ENCODE measurements around the gene SLC6A16. TPM values are rescaled to one million over a fixed set of nuclear protein-coding genes. Genes with fewer than 3 reads are reported as not detected.

Gene SLC6A16
- not detected in 2 replicates for total RNA-seq

DNA sequence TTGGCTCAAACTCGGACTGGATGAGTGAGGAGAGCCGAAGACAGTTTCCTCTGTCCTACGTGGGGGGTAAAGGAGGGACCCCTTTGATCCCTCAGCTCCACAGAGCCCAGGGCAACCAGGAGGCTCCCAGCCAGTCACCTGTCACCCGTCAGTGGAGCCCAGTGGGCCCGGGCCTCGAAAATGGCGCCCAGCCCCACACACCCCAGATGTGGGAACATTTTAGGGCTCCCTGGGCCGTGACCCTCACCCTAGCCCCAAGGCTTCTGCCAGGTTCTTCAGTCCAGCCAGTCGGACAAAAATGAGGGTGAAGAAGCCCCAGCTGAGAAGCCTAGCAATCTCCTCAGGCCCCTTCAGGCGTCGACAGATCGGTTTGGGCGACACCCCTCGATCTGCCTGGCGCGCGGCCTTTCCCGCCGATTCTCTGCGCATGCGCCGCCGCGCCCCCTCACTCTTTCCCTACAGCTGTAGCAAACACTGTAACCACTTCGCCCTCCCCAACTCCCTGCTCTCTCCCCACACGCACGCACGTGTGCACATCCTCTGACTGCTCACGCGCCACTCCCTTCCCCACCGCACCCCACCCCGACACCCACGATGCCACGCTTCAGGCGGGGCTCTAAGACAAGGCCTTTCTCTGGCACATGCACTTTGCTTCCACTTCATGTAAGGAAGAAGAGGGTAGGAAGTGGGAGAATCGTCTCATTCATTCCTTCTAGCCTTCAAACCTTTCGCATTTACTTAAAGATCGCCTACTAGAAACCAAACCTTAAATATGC, at the start of gene SLC6A16:
Gene SLC6A16 (minus strand): TSS at position 391 of the 776 bp plus-strand sequence. CDS start 13,844 bp downstream, outside the sequence.

DNA sequence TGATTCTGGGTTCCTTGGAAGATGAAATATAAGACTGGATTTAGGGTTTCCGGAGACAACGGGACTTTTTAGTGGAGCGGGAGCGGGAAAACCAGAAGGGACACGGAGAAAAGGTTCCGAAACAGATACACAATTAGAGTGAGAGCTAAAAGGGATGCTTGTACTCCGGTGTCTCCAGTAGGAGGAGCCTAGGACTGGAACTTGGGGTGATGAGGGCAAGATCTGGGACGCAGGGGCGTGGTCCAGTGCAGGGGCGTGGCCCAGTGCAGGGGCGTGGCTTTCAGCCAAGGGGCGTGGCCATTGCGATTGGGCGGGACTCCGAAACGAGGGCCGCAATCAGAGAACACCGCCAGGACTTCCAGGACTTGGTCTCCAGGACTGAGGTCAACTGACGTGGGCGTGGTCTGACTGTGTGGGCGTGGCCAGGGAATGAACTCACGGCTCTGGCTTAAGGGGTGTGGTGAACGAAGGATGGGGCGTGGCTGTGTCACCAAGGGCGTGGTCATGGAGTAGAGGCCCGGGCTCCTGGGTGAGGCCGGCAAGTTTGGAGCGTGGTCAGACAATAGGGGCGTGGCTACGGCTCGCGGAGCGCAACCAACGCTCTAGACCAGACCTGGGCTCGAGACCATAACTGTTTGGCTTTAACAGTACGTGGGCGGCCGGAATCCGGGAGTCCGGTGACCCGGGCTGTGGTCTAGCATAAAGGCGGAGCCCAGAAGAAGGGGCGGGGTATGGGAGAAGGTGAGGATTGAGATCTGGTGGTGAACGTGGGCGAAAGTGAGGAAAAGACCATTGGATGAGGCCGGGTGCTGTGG, 38.5 kb upstream of the SLC6A16 start, which contains the start of gene DKKL1:
Gene DKKL1 (plus strand): TSS at position 610 of the 815 bp plus-strand sequence. CDS start 122 bp downstream, at position 732.

GRCh38 chr19:49362048-49362928, 37.3 kb upstream of the SLC6A16 start, which contains the start of gene TEAD2:
TEAD2 (minus strand) TSS chr19:49362416; CDS start chr19:49360075, 2,341 bp downstream.

GRCh38 chr19:49335071-49335783, 10.2 kb upstream of the SLC6A16 start, which contains the start of gene CD37:
CD37 (plus strand) TSS chr19:49335406; CDS start chr19:49335541, 135 bp downstream.

Other genes with a start within 250 kb of the SLC6A16 start
- gene SNRNP70, start 239.7 kb downstream of the SLC6A16 start, total RNA-seq = 208 and 217 TPM in 2 replicates
- gene LIN7B, start 210.8 kb downstream of the SLC6A16 start, total RNA-seq = 10.3 and 10.5 TPM in 2 replicates
- 4.0 and 11.2 TPM in 2 replicates for gene C19orf73, start 206.0 kb downstream of the SLC6A16 start, total RNA-seq
- gene PPFIA3, start 205.6 kb downstream of the SLC6A16 start, total RNA-seq = 9.9 and 12.8 TPM in 2 replicates
- not detected in 2 replicates for gene HRC, start 169.8 kb downstream of the SLC6A16 start, total RNA-seq
- gene TRPM4, start 167.4 kb downstream of the SLC6A16 start, total RNA-seq = 19.6 and 20.2 TPM in 2 replicates
- not detected in 2 replicates for gene CD37, start 10.2 kb upstream of the SLC6A16 start, total RNA-seq
- 29.8 and 32.4 TPM in 2 replicates for gene TEAD2, start 37.2 kb upstream of the SLC6A16 start, total RNA-seq
- 0.14 TPM in 1 of 2 replicates, not detected in the other for gene DKKL1, start 38.7 kb upstream of the SLC6A16 start, total RNA-seq
- not detected in 2 replicates for gene KASH5, start 63.1 kb upstream of the SLC6A16 start, total RNA-seq
- not detected in 2 replicates for gene PTH2, start 98.2 kb upstream of the SLC6A16 start, total RNA-seq
- not detected in 2 replicates for gene GFY, start 100.2 kb upstream of the SLC6A16 start, total RNA-seq
- gene SLC17A7, start 116.3 kb upstream of the SLC6A16 start, total RNA-seq = 0.14 TPM in 1 of 2 replicates, not detected in the other
- gene PIH1D1, start 126.6 kb upstream of the SLC6A16 start, total RNA-seq = 96.7 and 106 TPM in 2 replicates
- gene ALDH16A1, start 128.0 kb upstream of the SLC6A16 start, total RNA-seq = 37.9 and 44.0 TPM in 2 replicates
- gene FLT3LG, start 149.0 kb upstream of the SLC6A16 start, total RNA-seq = 0.46 and 0.49 TPM in 2 replicates
- 3,198 and 3,252 TPM in 2 replicates for gene RPL13A, start 162.4 kb upstream of the SLC6A16 start, total RNA-seq
- gene RPS11, start 171.2 kb upstream of the SLC6A16 start, total RNA-seq = 4,387 and 4,926 TPM in 2 replicates
- gene FCGRT, start 187.5 kb upstream of the SLC6A16 start, total RNA-seq = 23.0 and 27.2 TPM in 2 replicates
- 2.3 and 4.7 TPM in 2 replicates for gene RCN3, start 202.8 kb upstream of the SLC6A16 start, total RNA-seq